GM19023 (cell line): Measurements from ENCODE around the gene EFCAB10.

Experiments
- ATAC-seq: cut with Tn5 transposase; IDR thresholded peaks from one replicate; pipeline ENCODE4 v1.9.1; 2021; ENCODE audit warnings: mild to moderate bottlenecking, moderate library complexity; ENCODE audit not compliant: unreplicated experiment

The EFCAB10 gene, protein sequence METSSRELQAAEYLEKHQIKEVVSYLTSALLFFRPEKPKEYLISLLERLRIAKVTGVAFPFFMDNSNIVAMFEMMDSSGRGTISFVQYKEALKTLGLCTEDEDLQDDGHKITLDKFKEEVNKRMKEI

DNA sequence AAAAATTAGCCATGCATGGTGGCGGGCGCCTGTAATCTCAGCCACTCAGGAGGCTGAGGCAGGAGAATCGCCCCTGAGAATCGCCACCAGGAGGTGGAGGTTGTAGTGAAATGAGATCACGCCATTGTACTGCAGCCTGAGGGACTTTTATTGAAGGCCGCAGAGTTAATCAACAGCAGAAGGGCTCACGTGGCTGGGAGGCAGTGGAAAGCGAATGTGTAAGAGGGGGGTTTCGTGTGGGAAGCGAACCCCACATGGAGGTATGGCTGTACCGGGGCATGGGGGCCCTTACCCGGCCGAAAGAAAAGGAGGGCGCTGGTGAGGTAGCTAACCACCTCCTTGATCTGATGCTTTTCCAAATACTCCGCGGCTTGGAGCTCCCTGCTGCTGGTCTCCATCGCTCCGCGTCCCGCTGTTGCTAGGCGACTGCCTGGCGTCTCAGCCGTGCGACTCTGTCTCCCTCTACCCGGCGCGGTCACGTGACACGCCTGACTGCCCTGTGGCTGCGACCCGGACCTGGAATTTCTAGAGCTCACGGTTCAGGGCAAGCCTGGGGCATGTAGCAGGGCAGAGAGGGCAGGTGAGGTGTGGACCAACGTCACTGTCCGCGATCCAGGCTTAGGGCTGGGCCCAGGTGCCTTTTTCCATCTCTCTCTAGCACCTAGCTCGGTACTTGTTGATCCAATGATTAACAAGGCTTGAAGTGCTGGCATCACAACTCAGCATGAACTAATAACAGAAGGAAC, at the start of gene EFCAB10:
EFCAB10 (minus strand) TSS at position 428 of the 746 bp plus-strand sequence; CDS start at position 398, 30 bp downstream.
- ATAC-seq = peak; percentile 76

DNA sequence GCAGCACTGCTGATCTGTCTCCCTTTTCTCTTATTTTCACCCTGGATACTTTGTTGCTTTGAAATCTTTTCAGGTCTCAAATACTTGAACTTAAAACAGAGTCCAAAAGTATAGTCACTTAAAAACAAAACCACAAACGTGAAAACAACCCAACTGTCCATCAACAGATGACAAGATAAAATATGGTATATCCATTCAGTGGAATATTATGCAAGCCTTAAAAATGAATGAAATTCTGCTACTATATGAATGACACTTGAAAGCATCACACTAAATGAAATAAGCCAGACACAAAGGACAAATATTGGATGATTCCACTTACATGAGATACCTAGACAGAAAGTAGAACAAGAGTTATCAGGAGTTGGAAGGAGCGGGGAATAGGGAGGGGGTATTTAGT, 44.7 kb upstream of the EFCAB10 start:
- no peak for ATAC-seq

DNA sequence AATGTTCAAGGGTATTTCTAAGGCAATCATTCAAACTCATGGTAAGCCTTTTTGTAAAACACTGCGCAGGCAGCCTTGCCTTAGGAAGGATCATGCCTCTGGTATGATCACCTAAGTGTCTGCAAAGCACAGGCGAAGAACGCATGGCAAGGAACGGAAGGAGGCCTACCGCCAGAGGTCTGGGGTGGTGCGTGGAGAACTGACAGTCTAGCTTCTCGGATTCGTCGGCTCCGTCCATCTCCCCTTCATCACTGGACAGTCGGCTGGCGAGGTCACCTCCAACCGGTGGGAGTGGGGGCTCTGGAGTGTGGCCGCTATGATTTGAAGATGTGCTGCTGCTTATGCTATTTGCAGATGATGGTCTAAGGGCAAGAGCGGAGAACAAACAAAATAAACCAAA, 42.6 kb upstream of the EFCAB10 start:
- no peak for ATAC-seq

DNA sequence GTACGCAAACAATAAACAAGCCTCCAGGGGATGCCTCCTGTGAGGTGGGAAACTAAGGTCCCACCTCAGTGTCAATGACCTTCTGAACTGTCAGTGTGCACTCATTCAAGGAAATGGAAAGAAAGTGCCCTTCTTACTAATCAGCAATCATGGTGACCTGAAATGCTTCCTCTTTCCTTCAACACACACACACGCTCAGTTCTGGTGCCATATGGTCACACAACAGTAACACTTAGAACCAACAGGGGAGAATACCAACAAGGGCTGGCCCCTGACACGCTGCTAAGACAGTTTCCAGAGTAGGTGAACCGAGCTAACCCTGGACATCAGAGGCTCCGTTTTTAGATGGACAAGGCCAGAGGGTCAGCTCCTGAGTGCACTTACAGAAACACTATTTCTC, 42.1 kb upstream of the EFCAB10 start:
- no peak for ATAC-seq

DNA sequence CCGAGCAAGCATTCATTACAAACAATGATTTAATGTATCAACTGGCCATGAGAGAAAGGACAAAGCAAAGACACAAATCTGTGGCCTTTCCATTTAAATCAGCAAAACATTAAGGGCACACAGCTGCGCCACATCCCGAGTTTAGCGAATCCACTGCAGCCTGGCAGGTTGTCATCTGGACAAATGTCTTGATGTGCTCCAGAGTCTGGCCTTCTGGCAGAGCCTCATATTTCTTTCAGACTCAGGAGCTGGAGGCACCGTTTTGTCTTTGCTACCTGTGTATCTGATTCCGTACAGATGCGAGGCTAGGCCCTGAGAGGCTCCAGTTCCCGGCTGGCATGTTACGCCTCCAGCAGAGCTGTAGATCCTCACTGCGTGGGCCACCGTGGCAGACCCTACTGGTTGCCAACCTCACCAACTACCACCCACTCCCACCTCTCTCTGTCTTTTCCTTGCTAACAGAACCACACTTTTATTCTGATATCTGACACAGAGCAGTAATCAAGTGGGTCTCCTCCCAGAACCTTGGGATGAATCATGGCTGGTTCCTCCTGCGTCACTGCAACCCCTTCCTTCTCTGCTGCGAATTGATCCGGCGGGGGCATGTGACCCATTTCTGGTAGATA, 40.9 kb upstream of the EFCAB10 start:
- ATAC-seq = no peak

DNA sequence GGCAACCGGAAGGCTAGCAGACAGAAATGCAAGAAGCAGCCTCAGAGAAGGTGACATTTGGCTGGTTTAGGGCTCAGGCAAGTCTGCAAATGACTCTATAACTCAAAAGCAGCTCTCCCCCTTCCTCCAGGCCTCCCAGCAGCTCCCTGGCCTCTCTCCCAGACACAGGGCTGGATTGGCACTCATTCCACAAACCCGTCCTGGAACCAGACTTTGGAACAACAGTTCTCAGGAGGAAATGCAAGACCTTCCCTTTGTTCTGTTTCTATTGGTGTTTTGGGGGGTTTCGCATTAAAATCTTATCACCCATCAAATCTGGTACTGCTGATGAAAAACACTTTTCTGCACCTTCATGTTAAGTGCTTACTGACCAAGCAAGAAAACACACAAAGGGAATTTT, 40.3 kb upstream of the EFCAB10 start:
- no peak for ATAC-seq

DNA sequence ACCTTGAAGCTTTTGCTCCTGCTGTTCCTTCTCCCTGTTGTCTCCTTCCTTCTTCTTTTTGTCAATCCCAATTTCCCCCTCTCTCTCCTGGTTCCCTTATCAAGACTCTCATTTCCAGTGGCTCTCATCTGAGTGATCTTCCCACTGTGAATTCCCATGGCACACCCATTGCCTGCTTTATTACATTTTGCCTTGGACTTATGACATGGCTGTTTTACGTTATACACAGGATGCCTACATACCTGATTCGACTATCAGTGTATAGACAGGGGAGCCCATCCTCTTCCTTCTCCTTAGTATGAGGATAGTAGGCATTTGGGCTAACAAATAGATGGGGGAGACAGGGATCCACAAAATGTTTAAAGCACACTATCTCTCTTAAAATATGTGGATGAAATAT, 39.9 kb upstream of the EFCAB10 start:
- ATAC-seq = no peak

DNA sequence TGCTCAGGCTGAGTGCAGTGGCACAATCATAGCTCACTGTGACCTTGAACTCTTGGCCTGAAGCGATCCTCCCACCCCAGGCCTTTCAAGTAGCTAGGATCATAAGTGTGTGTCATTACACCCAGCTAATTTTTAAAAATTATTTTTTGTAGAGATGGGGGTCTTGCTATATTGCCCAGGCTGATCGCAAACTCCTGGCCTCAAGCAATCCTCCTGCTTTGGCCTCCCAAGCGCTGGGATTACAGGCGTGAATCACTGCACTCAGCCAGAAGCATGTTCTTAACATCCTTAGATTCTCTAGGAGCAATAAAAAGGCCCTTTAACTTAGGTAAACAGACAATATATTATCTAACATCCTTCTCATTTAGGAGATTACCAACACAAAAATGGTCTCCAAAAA, 38.3 kb upstream of the EFCAB10 start:
- ATAC-seq = no peak

DNA sequence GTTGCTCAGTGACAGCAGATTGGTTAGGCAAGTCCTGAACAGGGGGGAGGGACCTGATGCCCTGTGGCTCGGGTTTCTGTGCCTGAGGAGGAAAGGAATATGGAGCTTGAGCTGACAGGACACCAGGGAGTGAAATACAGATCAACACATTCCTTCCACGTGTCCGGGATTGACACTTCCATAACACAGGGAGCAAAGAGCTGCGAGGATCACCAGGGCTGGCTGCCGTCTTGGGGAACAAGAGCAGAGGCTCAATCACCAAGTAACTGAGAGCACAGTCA, 36.7 kb upstream of the EFCAB10 start:
- no peak for ATAC-seq

DNA sequence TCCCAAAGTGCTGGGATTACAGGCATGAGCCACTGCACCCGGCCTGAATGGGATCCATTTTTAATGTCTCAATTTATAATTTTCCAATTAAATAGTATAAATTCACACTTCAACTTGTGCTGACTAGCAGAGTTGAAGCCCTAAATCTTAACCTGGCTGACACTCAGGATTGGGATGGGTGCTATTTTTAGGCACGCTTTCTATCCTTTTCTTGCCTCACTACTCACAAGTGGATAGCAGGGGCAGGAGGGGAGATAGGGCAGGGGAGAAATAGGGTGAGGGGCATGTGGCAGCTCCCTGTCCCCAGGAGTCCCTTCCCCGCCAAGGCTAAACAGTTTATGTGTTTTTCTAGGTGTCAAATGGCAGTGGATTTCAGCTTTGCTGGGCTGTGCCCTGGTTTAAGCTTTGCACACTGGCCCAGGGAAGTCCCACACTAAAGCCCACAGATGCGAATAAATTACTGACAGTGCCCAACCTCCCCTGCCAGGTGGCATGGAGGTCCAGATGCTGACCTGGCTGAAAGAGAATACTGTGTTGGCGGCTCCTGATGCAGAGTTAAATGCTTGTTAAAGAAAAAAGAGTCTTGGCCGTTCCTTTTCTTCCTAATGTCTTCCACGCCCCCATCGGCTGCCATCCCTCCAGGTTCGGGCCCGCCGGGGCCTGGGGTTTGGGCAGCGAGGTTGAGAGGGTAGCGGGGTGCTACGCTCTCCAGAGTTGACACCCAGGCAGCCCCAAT, 36.2 kb upstream of the EFCAB10 start:
- ATAC-seq = no peak

DNA sequence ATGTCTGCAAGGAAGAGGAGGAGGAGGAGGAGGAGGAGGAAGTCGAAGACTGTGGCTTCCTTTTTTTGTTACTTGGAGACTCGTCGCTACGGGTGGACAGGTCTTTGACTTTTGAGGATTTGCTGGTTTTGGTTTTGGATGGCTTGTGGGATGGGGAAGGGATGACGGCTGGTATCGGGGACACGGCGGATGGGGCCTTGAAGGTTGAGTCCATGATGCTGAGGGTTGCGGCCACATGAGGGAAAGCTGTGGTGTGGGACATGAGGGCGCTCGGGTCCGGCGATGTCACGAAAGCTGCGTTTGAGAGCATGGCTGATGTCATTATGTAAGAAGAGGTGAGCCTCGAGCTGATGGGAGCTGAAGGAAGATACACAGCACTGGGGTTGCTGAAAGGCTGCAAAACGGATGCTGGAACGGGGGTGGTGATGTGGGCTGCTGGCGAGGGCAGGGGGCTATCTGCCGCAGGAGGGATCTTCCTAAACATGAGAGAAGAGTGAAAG, 33.1 kb upstream of the EFCAB10 start:
- no peak for ATAC-seq

DNA sequence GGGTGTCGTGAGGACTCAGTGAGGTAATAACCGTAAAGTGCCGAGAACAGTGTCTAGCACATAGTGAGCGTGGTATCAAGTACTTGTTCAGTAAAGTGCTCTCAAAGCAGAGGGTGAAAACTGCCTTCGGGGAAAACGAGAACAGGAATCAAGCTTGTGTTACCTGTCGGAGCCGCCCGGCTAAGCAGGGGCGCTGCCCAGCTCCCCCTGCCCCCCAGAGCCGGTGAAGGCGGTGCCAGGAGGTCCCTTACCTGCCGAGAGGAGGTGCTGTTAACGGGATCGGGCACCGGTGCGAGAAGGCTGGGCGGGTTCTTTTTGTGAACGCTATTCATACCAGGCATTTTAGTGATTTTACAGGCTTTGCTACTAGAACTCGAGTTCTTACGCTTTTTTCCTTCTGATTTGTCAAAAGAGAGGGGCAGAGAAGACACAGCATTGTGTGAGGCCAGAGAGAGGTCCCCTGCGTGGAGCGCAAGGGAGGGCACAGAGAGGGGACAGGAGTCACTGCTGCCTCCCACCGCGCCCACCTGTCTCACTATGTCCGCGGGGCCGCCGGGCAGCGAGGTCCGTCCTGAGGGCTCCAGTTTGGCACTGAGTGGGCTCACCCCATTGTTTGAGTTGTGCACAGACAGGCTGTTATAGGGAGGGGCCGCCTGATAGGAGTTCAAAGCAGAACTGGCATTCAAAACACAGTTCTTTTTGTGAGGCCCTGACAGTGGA, 32.5 kb upstream of the EFCAB10 start:
- ATAC-seq = no peak

DNA sequence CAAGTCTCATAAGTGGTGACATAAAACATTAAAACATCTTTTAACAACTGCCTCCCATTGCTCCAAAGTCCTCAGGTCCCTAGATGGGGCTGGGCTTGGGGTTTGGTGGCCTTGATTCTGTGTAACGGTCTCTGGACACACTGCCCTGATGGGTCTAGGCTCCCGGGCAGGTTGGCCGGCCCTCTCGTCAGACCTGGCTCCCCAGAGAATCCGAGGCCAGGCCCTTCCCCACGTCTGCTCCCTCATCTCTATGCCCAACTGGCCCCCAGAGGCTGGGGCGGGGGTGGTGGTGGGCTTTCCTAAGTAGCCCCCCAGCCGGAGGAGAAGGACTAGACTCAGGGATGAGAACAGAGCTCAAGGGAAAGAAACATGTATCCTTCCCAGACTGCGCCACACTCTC, 31.5 kb upstream of the EFCAB10 start:
- ATAC-seq = no peak

DNA sequence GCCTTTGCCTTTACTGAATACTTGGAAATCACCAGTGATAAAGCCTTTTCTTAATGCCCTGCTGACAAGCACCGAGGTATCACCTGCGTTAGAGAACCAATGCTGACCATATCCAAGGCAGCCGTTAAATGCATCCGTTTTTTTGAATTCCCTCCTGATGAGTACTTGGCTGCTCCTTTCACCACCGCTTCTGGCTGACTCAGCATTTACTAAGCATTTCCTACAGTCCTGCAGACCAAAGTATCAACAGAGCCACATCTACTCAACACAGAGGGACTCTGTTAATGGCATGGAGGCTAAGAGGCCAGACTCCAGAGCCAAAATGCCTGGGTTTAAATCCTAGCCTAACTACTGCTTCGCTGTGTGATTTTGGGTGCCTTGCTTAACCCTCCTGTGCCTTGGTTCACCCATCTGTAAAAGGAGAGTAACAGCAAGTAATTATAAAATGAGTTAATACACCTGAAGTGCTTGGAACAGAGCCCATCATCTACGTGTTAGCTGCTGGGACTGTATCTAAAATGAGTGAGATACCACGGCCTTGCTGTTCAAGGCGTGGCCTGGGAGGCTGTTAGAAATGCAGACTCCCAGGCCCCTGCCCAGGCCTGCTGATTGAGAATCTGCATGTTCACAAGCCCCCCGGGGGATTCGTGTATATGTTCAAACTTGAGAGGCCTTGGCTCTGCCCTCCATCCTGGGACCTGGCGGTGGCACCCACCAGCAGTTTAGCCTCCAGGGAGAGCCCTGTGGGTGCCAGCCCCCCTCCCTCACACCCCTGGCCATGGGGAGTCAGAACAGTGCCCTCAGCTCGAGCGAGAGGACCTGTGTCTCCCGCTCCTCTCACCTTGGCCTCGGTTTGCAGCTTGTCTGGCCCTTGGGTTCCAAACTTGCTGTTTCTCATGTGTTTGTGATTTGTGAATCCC, 30.8 kb upstream of the EFCAB10 start:
- ATAC-seq = no peak

DNA sequence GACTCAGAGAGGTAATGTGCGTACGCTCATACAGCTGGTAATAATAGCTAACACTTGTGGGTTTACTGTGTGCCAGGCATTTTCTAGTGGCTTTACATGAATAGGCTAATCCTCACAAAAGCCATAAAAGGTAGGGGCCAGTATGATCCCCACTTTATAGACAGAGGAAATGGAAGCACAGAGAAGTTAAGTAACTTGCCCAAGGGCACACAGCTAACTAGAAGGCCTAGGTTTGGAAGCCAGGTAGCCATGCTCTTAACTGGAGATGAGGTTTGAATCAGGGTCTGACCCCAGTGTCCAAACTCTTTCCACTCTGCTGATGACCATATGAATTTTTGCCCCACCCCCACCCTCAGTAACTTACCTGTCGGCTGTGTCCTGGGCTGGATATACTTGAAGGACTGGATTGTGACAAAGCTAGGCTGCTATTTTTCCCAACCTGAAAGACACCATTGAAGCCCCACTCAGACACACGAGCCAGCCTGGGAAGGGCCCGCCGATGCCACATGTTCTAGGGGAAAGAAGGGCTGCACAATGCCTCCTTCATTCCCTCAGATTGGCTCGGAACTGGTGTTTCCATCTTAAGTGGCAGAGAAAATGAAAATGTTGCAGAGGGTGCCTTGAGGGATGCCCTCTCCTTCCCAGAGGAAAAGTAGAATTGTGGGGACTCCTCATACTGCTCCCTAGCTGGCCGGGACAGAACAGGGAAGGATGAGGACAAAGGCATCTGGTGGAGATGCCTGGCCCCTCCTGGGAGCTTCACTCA, 29.1 kb upstream of the EFCAB10 start:
- no peak for ATAC-seq

DNA sequence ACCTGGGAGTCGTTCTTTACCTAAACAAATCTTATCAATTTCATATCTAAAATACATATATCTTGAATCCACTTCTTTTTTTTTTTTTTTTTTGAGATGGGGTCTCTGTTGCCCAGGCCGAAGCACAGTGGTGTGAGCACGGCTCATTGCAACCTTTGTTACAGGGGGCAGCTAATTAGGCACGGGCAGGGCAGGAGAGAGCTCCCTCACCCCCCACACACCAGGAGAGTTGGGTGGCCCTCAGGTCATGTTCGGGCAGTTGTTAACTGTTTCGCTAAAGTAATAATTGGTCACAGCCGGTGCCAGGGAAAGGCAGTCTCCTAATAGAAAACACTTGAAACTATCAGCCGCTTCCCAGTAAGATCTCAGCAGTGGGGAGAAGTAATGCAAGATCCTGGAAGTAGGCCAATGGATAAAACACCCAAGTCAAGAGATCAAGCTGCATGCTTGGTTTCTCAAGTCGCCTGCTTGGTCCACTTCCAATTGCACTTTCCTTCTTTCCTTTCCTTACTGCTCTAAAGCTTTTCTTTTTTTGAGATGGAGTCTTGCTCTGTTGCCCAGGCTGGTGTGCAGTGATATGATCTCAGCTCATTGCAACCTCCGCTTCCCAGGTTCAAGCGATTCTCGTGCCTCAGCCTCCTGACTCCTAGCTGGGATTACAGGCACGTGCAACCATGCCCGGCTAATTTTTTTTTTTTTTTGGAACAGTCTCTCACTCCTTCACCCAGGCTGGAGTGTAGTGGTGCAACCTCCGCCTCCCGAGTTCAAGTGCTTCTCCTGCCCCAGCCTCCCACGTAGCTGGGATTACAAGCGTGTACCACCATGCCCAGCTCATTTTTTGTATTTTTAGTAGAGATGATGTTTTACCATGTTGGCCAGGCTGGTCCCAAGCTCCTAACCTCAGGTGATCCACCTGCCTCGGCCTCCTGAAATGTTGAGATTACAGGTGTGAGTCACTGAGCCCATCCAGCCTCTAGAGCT, 21.3 kb upstream of the EFCAB10 start:
- no peak for ATAC-seq

DNA sequence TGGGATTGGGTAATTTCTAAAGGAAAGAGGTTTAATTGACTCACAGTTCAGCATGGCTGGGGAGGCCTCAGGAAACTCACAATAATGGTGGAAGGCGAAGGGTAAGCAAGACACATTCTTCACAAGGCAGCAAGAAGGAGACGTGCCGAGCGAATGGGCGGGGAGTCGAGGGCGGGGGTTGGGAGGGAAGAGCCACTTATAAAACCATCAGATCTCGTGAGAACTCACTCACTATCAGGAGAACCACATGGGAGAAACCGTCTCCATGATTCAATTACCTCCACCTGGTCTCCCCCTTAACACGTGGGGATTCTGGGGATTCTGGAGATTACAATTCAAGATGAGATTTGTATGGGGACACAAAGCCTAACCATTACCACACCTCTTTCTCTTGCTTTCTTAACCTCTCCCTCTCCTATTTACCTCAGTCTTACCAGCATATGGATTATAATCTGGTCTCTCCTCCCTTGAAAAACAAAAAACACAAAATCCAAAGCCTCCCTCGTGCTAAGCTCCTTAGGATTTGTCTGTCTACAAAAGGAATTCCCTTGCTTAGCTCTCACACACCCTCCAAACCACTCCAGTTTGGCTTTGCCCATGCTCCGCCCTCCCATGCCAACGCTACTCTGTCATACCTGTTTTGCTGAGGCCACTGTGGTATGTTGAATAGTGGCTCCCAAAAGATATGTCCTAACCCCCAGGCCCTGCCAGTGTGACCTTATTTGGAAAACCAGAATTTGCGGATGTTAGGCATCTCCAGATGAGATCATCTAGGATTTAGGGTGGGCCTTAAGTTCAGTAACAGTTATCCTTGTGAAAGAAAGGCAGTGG, 19.6 kb upstream of the EFCAB10 start:
- no peak for ATAC-seq
